Heart right ventricle (tissue), 16 donors: ENCODE data around the gene HEATR5B. TPM values are rescaled to one million over a fixed set of nuclear protein-coding genes. Genes with fewer than 3 reads are reported as not detected.
"Not testable (repeated sequence)": the region's sequence is repeated elsewhere in the genome, so short reads cannot be mapped to it uniquely, and the experiment has no call there.

Source experiments
- ATAC-seq, 8 donors: fragments of 200-7000 bp; cut with Tn5 transposase; one replicate each; pipeline ENCODE4 v1.9.1; 2020; ENCODE audit warnings: mild to moderate bottlenecking in 8 of 8, moderate library complexity in 8 of 8, moderate number of reproducible peaks in 1 of 8
- DNase-seq, 2 donors: peaks; one replicate each; pipeline ENCODE4 v3.0.0-alpha.2; 2020
- H3K27ac ChIP-seq, 10 donors: fragments of 200-600 bp; sonication (generic) in 2 of 10; one replicate each; pipeline versions ENCODE4 v1.5.0 to v1.8.0; 2020 to 2022; ENCODE audit warnings: mild to moderate bottlenecking in 3 of 10
- H3K27me3 ChIP-seq, 7 donors: fragments of 200-600 bp; one replicate each; pipeline ENCODE4 v1.8.0; 2021 to 2022; ENCODE audit warnings: mild to moderate bottlenecking in 2 of 7
- H3K36me3 ChIP-seq, 9 donors: fragments of 200-600 bp; sonication (generic) in 1 of 9; one replicate each; pipeline versions ENCODE4 v1.5.0 to v1.8.0; 2020 to 2022; ENCODE audit warnings: mild to moderate bottlenecking in 2 of 9
- H3K4me1 ChIP-seq, 9 donors: fragments of 200-600 bp; sonication (generic) in 1 of 9; one replicate each; pipeline versions ENCODE4 v1.5.0 to v1.8.0; 2020 to 2022; ENCODE audit warnings: mild to moderate bottlenecking in 4 of 9
- H3K4me3 ChIP-seq, 10 donors: fragments of 200-600 bp; sonication (generic) in 2 of 10; one replicate each; pipeline versions ENCODE4 v1.5.0 to v1.8.0; 2020 to 2022; ENCODE audit warnings: mild to moderate bottlenecking in 7 of 10, moderate library complexity in 2 of 10
- H3K9me3 ChIP-seq, 11 donors: fragments of 200-600 bp in 10 of 11; sonication (generic) in 2 of 11; one replicate each; pipeline versions ENCODE4 v1.5.0 to v1.8.0; 2013 to 2022; ENCODE audit warnings: mild to moderate bottlenecking in 2 of 11, control low read depth in 1 of 11, moderate library complexity in 1 of 11
- whole genome bisulfite sequencing, 2 donors: extraction: QIAGEN DNeasy Blood & Tissue Kit; methylation state at CpG; one replicate each; pipeline ENCODE4 v1.1.7; 2013; ENCODE audit warnings: inconsistent platforms in 1 of 2; 5-methylcytosine and 5-hydroxymethylcytosine counted together
- intact Hi-C, 10 donors: fragments of 100-400 bp; cut with DNase I; formaldehyde crosslinking; loops; one replicate each; pipeline versions ENCODE4 v1.11.1 to v1.14.2; 2022
- polyA plus RNA-seq, 2 donors: library from polyadenylated mRNA; stranded (reverse); fragments of 200-250 nt; gene quantifications; one replicate each; pipeline ENCODE4 v1.2.3, GENCODE V29; 2013
- total RNA-seq, 10 donors: library from RNA; stranded (reverse); fragmentation: NEBNext Ultra II Directional in 3 of 10; extraction: Animal tissue kit (Norgen Biotek cat#: 25700) in 3 of 10; gene quantifications; one replicate each; pipeline versions ENCODE4 v1.2.1 to v1.2.4, GENCODE V29; 2021 to 2023
- TF ChIP-seq, protein P1 (sequence below), 9 donors: fragments of 200-600 bp; sonication (generic) in 2 of 9; IDR thresholded peaks; one replicate each; pipeline versions ENCODE4 v1.5.0 to v1.8.0; 2021 to 2022; ENCODE audit warnings: antibody characterized with exemption in 9 of 9, mild to moderate bottlenecking in 5 of 9, moderate library complexity in 1 of 9
- donor health status: Arrhythmogenic right ventricular cardiomyopathy.
- donor health status: ischemic (EF 13 %, LVEDD 7.1; RV severe dilation, severe dysfunction).
- donor health status: healthy with polysubstance abuse.
- donor health status: DM: no; HTN: yes; CAD: no.
- donor health status: DM: no; HTN: no; CAD: no.
- donor health status: ischemic (EF 25% LVEDD 6.9; RV normal size, moderate dysfunction).
- donor health status: ischemic (EF 25% LVEDD 5.7; RV mildly dilated, moderate dysfunction).
- donor health status: healthy.
- donor health status: DM: yes; HTN: yes; CAD: no.
- donor health status: Ischemic cardiomyopathy.
- donor health status: ischemic (EF 35%, LVEDD 5.7; RV mildly dilated, moderate dysfunction).
- donor health status: nonischemic (EF 11% LVEDD 7.7; RV severe dilation, severe dysfunction).
- donor health status: DM: yes; HTN: yes; CAD: no.
- donor health status: PGD.
- donor health status: ischemic (EF 29% LVEDD 5.4; RV normal size, mild dysfunction).
- donor health status: nonischemic (EF 23%, LVEDD 6.1; RV moderate dilation, normal function).

The HEATR5B gene
- total and polyA plus RNA-seq, 12 donors = 3.7 to 27.4 (median 17.4) TPM

DNA sequence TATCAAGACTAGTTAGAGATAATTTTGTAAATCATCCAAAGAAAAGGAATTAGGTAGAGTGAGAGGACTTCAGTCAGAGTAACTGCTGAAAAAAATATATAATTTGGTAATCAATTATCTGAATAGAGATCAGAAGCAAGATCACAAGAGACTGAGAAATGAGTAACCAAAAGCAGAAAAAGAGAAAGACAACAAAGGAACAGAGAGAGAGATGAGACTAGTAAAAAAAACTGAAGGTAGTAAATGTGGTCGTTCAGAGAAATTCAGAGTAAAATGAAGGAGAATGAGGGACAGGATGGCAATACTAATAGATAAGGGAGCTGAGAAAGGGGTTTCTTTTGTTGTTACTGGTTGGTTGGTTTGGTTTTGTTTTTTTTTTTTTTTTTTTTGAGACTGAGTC lies 134.3 kb downstream of the HEATR5B start:
- intact Hi-C loops = no loop called here
- 59 to 91% methylated on average over 1 of the region's 1 CpG for WGBS, 2 donors

DNA sequence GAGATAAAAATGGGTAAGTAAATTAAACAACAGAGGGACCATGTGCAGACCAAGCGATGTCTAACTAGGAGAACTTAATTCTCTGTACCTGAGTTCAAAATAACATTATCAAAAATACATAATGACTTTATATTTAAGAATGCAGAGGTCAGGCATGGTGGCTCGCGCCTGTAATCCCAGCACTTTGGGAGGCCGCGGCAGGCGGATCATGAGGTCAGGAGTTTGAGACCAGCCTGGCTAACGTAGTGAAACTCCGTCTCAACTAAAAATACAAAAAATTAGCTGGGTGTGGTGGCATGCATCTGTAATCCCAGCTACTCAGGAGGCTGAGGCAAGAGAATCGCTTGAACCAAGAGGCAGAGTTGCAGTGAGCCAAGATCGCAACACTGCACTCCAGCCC lies 138.9 kb downstream of the HEATR5B start:
- H3K27me3 ChIP-seq, intact Hi-C loops, ATAC-seq, H3K4me3 ChIP-seq, H3K9me3 ChIP-seq, H3K27ac ChIP-seq, DNase-seq, H3K36me3 ChIP-seq: not testable (repeated sequence)
- peaks cover 0 to 22% (median 4%) of the 10 kb centered on the region in 9 donors for H3K4me1 ChIP-seq
- WGBS, 2 donors = 93 to 95% methylated on average over 10 of the region's 10 CpGs

More for the DNA sequence above, 134.3 kb downstream of the HEATR5B start:
- DNase-seq (no peak), ATAC-seq (no peak)
- H3K9me3 ChIP-seq = no peaks in the 10 kb centered on the region
- TF ChIP-seq, protein P1, sequence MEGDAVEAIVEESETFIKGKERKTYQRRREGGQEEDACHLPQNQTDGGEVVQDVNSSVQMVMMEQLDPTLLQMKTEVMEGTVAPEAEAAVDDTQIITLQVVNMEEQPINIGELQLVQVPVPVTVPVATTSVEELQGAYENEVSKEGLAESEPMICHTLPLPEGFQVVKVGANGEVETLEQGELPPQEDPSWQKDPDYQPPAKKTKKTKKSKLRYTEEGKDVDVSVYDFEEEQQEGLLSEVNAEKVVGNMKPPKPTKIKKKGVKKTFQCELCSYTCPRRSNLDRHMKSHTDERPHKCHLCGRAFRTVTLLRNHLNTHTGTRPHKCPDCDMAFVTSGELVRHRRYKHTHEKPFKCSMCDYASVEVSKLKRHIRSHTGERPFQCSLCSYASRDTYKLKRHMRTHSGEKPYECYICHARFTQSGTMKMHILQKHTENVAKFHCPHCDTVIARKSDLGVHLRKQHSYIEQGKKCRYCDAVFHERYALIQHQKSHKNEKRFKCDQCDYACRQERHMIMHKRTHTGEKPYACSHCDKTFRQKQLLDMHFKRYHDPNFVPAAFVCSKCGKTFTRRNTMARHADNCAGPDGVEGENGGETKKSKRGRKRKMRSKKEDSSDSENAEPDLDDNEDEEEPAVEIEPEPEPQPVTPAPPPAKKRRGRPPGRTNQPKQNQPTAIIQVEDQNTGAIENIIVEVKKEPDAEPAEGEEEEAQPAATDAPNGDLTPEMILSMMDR (IDR thresholded peaks at IDR 0.05) = no peak
- H3K36me3 ChIP-seq = no peaks in the 10 kb centered on the region
- peaks cover 5 to 39% (median 24%) of the 10 kb centered on the region in 9 donors for H3K4me1 ChIP-seq
- H3K27me3 ChIP-seq = no peaks in the 10 kb centered on the region
- H3K27ac ChIP-seq = no peak overlapping the region
- no peak overlapping the region for H3K4me3 ChIP-seq

DNA sequence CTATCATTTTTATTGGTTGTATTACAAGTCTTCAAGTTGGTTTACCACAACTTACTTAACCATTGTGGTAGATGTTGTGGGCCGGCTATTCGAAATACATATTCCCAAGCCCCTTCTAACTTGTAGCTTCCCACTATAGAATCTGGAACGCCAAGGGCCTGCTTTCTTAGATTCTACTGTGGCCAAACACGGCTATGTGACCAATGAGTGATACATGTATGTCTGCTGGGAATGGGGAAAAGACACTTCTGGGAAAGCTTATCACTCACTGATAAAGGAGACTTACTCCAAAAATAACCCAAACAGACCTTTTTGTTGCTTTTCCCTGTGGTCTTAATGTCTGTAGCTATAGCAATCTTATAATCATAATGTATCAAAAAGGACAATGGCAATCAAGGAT lies 142.3 kb downstream of the HEATR5B start:
- 39 to 47% methylated on average over 4 of the region's 4 CpGs for WGBS, 2 donors
- TF ChIP-seq, protein P1 (IDR thresholded peaks at IDR 0.05) = no peak
- H3K4me3 ChIP-seq = no peak overlapping the region
- H3K36me3 ChIP-seq = peaks cover 0 to 7% (median 0%) of the 10 kb centered on the region in 9 donors
- ATAC-seq (peak in 4 of 8 donors; percentile 62 to 67 (median 64)), DNase-seq (no peak)
- intact Hi-C loops = no loop called here
- H3K9me3 ChIP-seq = no peaks in the 10 kb centered on the region
- H3K27ac ChIP-seq = peak overlapping the region in 6 of 10 donors; percentile 1 to 63 (median 23)
- H3K27me3 ChIP-seq = no peaks in the 10 kb centered on the region
- H3K4me1 ChIP-seq = peaks cover 0 to 22% (median 4%) of the 10 kb centered on the region in 9 donors

DNA sequence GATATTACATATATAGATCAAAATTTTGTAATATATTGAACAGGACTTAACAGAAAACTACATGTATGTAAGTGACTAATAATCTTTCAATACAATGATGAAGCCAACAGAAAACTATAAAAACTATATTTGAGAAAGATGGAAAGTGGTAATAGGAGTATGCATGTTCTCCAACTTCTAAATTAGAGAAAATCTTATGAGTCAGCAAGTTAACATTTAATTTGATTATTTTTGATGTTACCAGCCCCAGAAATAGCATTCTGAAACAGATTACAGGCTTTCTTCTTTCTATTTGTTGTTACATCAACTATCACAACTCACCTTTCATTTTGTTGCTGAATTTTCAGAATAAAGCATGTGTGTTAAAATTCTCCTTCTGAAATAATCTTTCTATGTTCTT lies 147.6 kb downstream of the HEATR5B start:
- H3K36me3 ChIP-seq, DNase-seq, ATAC-seq, H3K27me3 ChIP-seq, H3K9me3 ChIP-seq, H3K27ac ChIP-seq, H3K4me3 ChIP-seq, intact Hi-C loops: not testable (repeated sequence)
- peaks cover 0 to 20% (median 4%) of the 10 kb centered on the region in 9 donors for H3K4me1 ChIP-seq

DNA sequence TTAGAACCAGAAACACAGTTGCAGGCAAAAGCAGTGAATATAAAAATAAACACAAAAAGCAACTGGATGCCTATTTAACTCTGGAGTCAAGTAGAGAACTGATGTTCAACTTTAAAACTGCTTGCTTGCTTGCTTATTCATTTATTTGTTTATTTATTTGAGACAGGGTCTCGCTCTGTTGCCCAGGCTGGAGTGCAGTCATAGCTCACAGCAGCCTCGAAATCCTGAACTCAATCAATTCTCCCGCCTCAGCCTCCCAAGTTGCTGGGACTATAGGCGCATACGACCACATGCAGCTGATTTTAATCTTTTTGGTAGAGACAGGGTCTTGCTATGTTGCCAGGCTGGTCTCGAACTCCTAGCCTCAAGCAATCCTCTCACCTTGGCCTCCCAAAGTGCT lies 152.5 kb downstream of the HEATR5B start:
- ATAC-seq, H3K36me3 ChIP-seq, DNase-seq, H3K27me3 ChIP-seq, H3K9me3 ChIP-seq, H3K4me3 ChIP-seq: not testable (repeated sequence)
- peaks cover 4 to 34% (median 19%) of the 10 kb centered on the region in 9 donors for H3K4me1 ChIP-seq
- peak overlapping the region in 4 of 10 donors; percentile 72 to 85 (median 78) for H3K27ac ChIP-seq
- intact Hi-C loops = loop anchor here in 1 of 10 donors (5.0 kb wide), 1 partner anchor 36 kb away; the partner anchor contains the start of gene STRN
- 93 to 94% methylated on average over 6 of the region's 6 CpGs for WGBS, 2 donors

Other genes starting within 250 kb of the HEATR5B start
- gene STRN, start 117.8 kb downstream of the HEATR5B start, total RNA-seq = 100 to 1,000 TPM in 2 of 10 donors, 10 to 100 TPM in 8; 37.0 to 102 (median 67.8) TPM
- 10 to 100 TPM in 1 of 2 donors, 1 to 10 TPM in 1; 8.6 to 12.2 TPM for gene STRN, start 117.8 kb downstream of the HEATR5B start, polyA plus RNA-seq
- 1 to 10 TPM; 3.9 to 6.1 (median 5.7) TPM for gene GPATCH11, start 146 bp upstream of the HEATR5B start, total RNA-seq
- gene GPATCH11, start 146 bp upstream of the HEATR5B start, polyA plus RNA-seq = 1 to 10 TPM; 2.6 to 4.0 TPM
- 10 to 100 TPM; 18.6 to 31.1 (median 24.2) TPM for gene EIF2AK2, start 72.6 kb upstream of the HEATR5B start, total RNA-seq
- 1 to 10 TPM; 2.4 to 5.7 TPM for gene EIF2AK2, start 72.6 kb upstream of the HEATR5B start, polyA plus RNA-seq
- gene SULT6B1, start 104.3 kb upstream of the HEATR5B start, total RNA-seq = not detected
- not detected for gene SULT6B1, start 104.3 kb upstream of the HEATR5B start, polyA plus RNA-seq
- gene CEBPZOS, start 112.1 kb upstream of the HEATR5B start, total RNA-seq = 10 to 100 TPM; 54.2 to 68.2 (median 60.3) TPM
- gene CEBPZOS, start 112.1 kb upstream of the HEATR5B start, polyA plus RNA-seq = 100 to 1,000 TPM in 1 of 2 donors, 10 to 100 TPM in 1; 27.3 to 190 TPM
- gene CEBPZ, start 147.2 kb upstream of the HEATR5B start, total RNA-seq = 10 to 100 TPM; 22.4 to 35.0 (median 27.2) TPM
- 10 to 100 TPM; 32.6 to 42.9 TPM for gene CEBPZ, start 147.2 kb upstream of the HEATR5B start, polyA plus RNA-seq
- 10 to 100 TPM; 21.3 to 30.5 (median 26.8) TPM for gene NDUFAF7, start 147.3 kb upstream of the HEATR5B start, total RNA-seq
- gene NDUFAF7, start 147.3 kb upstream of the HEATR5B start, polyA plus RNA-seq = 10 to 100 TPM; 13.1 to 23.3 TPM
- 10 to 100 TPM in 9 of 10 donors, 1 to 10 TPM in 1; 9.3 to 21.6 (median 13.2) TPM for gene PRKD3, start 240.5 kb upstream of the HEATR5B start, total RNA-seq
- 1 to 10 TPM; 4.4 to 7.0 TPM for gene PRKD3, start 240.5 kb upstream of the HEATR5B start, polyA plus RNA-seq